Endodermal cell (in vitro differentiated cells): ENCODE data around the gene LATS1. TPM values are rescaled to one million over a fixed set of nuclear protein-coding genes. Genes with fewer than 3 reads are reported as not detected.

ENCODE experiments used
- DNase-seq: peaks from one replicate; pipeline ENCODE4 v3.0.0-alpha.2; 2017
- H3K27ac ChIP-seq: 2 replicates; pipeline ENCODE4 v1.5.1; 2013; ENCODE audit warnings: mild to moderate bottlenecking, low read depth, low read length, moderate library complexity
- H3K27me3 ChIP-seq: 2 replicates; pipeline ENCODE4 v1.6.1; 2013; ENCODE audit warnings: mild to moderate bottlenecking, low read length, moderate library complexity; ENCODE audit not compliant: insufficient read depth, control insufficient read depth, poor library complexity, severe bottlenecking
- H3K36me3 ChIP-seq: 2 replicates; pipeline ENCODE4 v1.7.0; 2013; ENCODE audit warnings: mild to moderate bottlenecking, low read length, moderate library complexity; ENCODE audit not compliant: control insufficient read depth, insufficient read depth
- H3K4me1 ChIP-seq: one replicate; pipeline ENCODE4 v1.7.0; 2013; ENCODE audit warnings: low read length; ENCODE audit not compliant: control insufficient read depth, insufficient read depth
- H3K4me3 ChIP-seq: 2 replicates; pipeline ENCODE4 v1.5.1; 2013; ENCODE audit warnings: mild to moderate bottlenecking, low read length, moderate library complexity
- H3K9ac ChIP-seq: 2 replicates; pipeline ENCODE4 v1.6.1; 2013; ENCODE audit warnings: mild to moderate bottlenecking, low read length, moderate library complexity; ENCODE audit not compliant: poor library complexity, severe bottlenecking; ENCODE audit errors: extremely low read depth
- H3K9me3 ChIP-seq: 2 replicates; pipeline ENCODE4 v1.6.1; 2013; ENCODE audit warnings: mild to moderate bottlenecking, low read length, moderate library complexity; ENCODE audit not compliant: control insufficient read depth
- H3K27ac Mint-ChIP-seq: 2 replicates; pipeline ENCODE4 v1.8.0; 2020; ENCODE audit warnings: mixed read lengths
- H3K27me3 Mint-ChIP-seq: 2 replicates; pipeline ENCODE4 v1.8.0; 2021; ENCODE audit warnings: mild to moderate bottlenecking, mixed read lengths; ENCODE audit not compliant: insufficient read depth
- H3K36me3 Mint-ChIP-seq: 2 replicates; pipeline ENCODE4 v1.8.0; 2020; ENCODE audit warnings: low read depth, mixed read lengths
- H3K4me1 Mint-ChIP-seq: 2 replicates; pipeline ENCODE4 v1.8.0; 2020; ENCODE audit warnings: mixed read lengths
- H3K4me3 Mint-ChIP-seq: 2 replicates; pipeline ENCODE4 v1.8.0; 2020; ENCODE audit warnings: mild to moderate bottlenecking, moderate library complexity, mixed read lengths
- H3K9me3 Mint-ChIP-seq: 2 replicates; pipeline ENCODE4 v1.8.0; 2020; ENCODE audit warnings: mild to moderate bottlenecking, mixed read lengths
- WGBS, 2 experiments: methylation state at CpG; one replicate each; pipeline versions ENCODE4 v1.1.5 to v1.1.7; 2013; ENCODE audit warnings: missing lambda C conversion rate in 2 of 2, mixed read lengths in 1 of 2; ENCODE audit not compliant: insufficient coverage in 1 of 2, insufficient read length in 1 of 2; 5-methylcytosine and 5-hydroxymethylcytosine counted together
- long read RNA-seq, 4 experiments: library from polyadenylated mRNA in 2 of 4; library from RNA in 1 of 4; library from capped mRNA in 1 of 4; stranded (forward) in 3 of 4; unstranded in 1 of 4; transcript quantifications; one replicate each; pipeline ENCODE4 v2.0.0, GENCODE V29; 2020 to 2021; ENCODE audit warnings: inconsistent platforms in 1 of 4
- polyA plus RNA-seq, 2 experiments: library from polyadenylated mRNA; stranded (reverse); fragments of 50-300 nt; gene quantifications; one replicate each; pipeline ENCODE4 v1.2.3, GENCODE V29; 2013
- total RNA-seq, 2 donors: library from RNA; stranded (reverse); fragmentation: NEBNext Ultra II Directional in 1 of 2; extraction: Animal tissue kit (Norgen Biotek cat#: 25700) in 1 of 2; gene quantifications; 2 replicates in 1 of 2; 3 replicates in 1 of 2; pipeline ENCODE4 v1.2.1, GENCODE V29; 2021
- TF ChIP-seq, protein P1 (sequence below): fragments of 200-600 bp; sonication (generic); conservative IDR thresholded peaks from 2 replicates; pipeline ENCODE4 v1.5.0; 2021; ENCODE audit warnings: antibody characterized with exemption, mild to moderate bottlenecking

Gene LATS1
- total RNA-seq, result 10 to 100 TPM; 33.7 to 34.7 TPM
- 23.1 TPM for polyA plus RNA-seq (2013, experiment 1 of 2)
- 19.3 TPM for polyA plus RNA-seq (2013, experiment 2 of 2)
- long read RNA-seq, experiment 1, partial matches to known transcripts, result 0 of 6 reads
- long read RNA-seq, experiment 1, other reads (novel, unspliced or antisense), result 6 of 6 reads
- long read RNA-seq, experiment 2, full-length matches to known transcripts, result 29 of 46 reads
- long read RNA-seq, experiment 2, partial matches to known transcripts, result 14 of 46 reads
- long read RNA-seq, experiment 2, other reads (novel, unspliced or antisense), result 3 of 46 reads
- long read RNA-seq, experiment 3, full-length matches to known transcripts, result 6 of 18 reads
- long read RNA-seq, experiment 3, partial matches to known transcripts, result 3 of 18 reads
- long read RNA-seq, experiment 3, other reads (novel, unspliced or antisense), result 9 of 18 reads
- long read RNA-seq, experiment 4, partial matches to known transcripts, result 0 of 1 reads
- long read RNA-seq, experiment 4, other reads (novel, unspliced or antisense), result 1 of 1 reads

DNA sequence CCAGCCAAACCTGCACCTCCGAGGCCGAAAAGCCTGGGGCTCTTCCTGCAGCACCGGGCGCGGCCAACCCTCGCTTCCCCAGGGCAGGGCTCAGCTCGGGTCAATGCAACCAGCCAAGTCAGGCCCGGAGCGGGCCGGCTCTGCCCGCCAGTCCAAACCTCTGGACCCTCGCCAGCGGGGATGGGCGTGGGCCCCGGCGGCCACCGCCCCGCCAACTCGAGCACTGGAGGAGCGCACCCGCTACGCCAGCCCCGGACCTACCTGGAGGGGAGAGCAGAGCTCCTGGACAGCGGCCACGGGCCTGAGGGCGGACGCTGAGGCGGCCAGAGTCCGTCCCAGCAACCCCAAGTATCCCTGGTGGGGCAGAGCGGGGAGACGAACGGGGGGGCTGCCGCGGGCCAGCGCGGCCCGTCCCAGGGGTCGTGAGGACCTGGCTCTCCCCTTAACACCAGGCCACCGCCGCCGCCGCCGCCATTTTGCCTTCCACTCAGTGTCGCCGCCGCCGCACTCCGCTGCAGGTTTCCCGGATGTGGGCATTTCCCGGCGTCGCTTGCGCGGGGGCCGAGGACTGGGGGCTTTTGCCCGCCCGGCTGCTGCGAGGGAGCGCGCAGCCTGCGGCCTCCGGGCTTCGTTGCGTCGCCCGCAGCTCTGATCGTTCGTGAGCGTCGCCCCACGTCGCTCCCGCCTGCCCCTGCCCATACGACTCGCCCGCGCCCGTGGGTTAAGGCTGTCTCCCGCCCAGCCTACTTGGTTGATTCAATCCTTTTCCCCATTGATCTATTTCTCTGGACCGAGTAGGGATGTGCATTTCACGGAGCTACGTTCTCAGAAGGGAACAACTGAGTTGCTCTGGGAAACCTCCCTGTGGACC is at the start of gene LATS1:
TSS of gene LATS1 (minus strand) at position 514 of the 871 bp plus-strand sequence. CDS start 15,975 bp downstream, outside the sequence.
- TF ChIP-seq, protein P1, sequence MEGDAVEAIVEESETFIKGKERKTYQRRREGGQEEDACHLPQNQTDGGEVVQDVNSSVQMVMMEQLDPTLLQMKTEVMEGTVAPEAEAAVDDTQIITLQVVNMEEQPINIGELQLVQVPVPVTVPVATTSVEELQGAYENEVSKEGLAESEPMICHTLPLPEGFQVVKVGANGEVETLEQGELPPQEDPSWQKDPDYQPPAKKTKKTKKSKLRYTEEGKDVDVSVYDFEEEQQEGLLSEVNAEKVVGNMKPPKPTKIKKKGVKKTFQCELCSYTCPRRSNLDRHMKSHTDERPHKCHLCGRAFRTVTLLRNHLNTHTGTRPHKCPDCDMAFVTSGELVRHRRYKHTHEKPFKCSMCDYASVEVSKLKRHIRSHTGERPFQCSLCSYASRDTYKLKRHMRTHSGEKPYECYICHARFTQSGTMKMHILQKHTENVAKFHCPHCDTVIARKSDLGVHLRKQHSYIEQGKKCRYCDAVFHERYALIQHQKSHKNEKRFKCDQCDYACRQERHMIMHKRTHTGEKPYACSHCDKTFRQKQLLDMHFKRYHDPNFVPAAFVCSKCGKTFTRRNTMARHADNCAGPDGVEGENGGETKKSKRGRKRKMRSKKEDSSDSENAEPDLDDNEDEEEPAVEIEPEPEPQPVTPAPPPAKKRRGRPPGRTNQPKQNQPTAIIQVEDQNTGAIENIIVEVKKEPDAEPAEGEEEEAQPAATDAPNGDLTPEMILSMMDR, result no peak
- WGBS, 2 experiments, result 1 to 4% methylated on average over 16 to 82 of the region's 82 CpGs
- Histone ChIP-seq H3K4me1 (no peaks in the 10 kb centered on the region), H3K9me3 (no peaks in the 10 kb centered on the region), H3K36me3 (peaks cover 20% of the 10 kb centered on the region), H3K4me3 (peak within 1 kb of the TSS; percentile 88), H3K9ac (peak within 1 kb of the TSS; percentile 89), H3K27ac (peak within 1 kb of the TSS; percentile 95), H3K27me3 (no peaks in the 10 kb centered on the region)
- Mint-ChIP-seq H3K36me3 (peaks cover 17% of the 10 kb centered on the region), H3K4me1 (peaks cover 11% of the 10 kb centered on the region), H3K27me3 (no peaks in the 10 kb centered on the region), H3K27ac (peak within 1 kb of the TSS; percentile 98), H3K9me3 (no peaks in the 10 kb centered on the region), H3K4me3 (peak within 1 kb of the TSS; percentile 85)
- peak; percentile 95 for DNase-seq

DNA sequence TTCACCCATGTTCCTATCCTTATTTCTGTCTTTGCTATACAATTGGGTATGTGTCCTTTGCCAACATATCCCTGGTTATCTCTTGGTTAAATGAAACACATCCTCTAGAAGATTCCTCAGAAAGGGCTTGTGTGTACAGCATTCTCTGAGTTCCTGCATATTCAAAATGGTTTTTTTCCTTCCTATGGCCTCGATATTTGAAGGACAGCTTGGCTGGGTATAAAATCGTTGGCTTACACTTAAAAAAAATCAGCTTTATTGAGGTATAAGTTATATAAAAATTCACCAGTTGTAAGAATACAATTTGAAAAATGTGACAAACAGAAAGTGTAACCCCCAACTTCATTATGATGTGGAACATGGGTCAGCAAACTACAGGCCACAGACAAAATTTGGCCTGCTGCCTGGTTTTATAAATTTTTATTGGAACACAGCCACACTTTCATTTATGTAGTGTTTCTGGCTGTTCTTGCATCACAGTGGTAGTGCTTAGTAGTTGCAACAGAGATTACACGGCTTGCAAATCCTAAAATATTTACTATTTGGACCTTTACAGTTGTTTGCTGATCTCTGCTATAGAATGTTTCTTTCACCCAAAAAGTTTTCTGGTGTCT is 48.4 kb upstream of the LATS1 start:
- no peaks in the 10 kb centered on the region for H3K27me3 Mint-ChIP-seq
- H3K27ac ChIP-seq, result no peak overlapping the region

More for the DNA sequence above, 48.4 kb upstream of the LATS1 start:
- 92 to 100% methylated on average over 1 to 3 of the region's 3 CpGs for WGBS, 2 experiments
- no peak for DNase-seq
- H3K4me1 Mint-ChIP-seq, result no peaks in the 10 kb centered on the region
- peaks cover 35% of the 10 kb centered on the region for H3K36me3 Mint-ChIP-seq
- no peak overlapping the region for H3K9ac ChIP-seq
- peaks cover 17% of the 10 kb centered on the region for H3K9me3 ChIP-seq
- no peak overlapping the region for H3K4me3 Mint-ChIP-seq
- peaks cover 12% of the 10 kb centered on the region for H3K9me3 Mint-ChIP-seq
- no peak overlapping the region for H3K4me3 ChIP-seq
- no peak overlapping the region for H3K27ac Mint-ChIP-seq
- TF ChIP-seq, protein P1, result no peak
- H3K4me1 ChIP-seq, result no peaks in the 10 kb centered on the region
- peaks cover 44% of the 10 kb centered on the region for H3K36me3 ChIP-seq
- H3K27me3 ChIP-seq, result no peaks in the 10 kb centered on the region
